Panc1 (cell line): ENCODE measurements around the gene CEMIP. TPM values are rescaled to one million over a fixed set of nuclear protein-coding genes. Genes with fewer than 3 reads are reported as not detected.

Source experiments
- ATAC-seq: fragments of 200-7000 bp; cut with Tn5 transposase; 2 replicates; pipeline ENCODE4 v1.9.1; 2020; ENCODE audit warnings: mild to moderate bottlenecking, moderate library complexity
- BruUV-seq: library from RNA; stranded (reverse); fragments of 400-500 nt; replicated peaks from 2 replicates; lab custom pipeline; 2021; lab: Mats Ljungman, UMichigan
- CTCF ChIA-PET: fragments of 300-600 bp; sonication (Branson Sonifier 250); formaldehyde crosslinking; loops from one replicate; lab custom pipeline; 2022; ENCODE audit warnings: antibody characterized with exemption; lab: Charles Lee
- POLR2A ChIA-PET: fragments of 300-600 bp; sonication (Branson Sonifier 250); formaldehyde crosslinking; loops from one replicate; lab custom pipeline; 2022; ENCODE audit warnings: antibody characterized with exemption; lab: Charles Lee
- DNase-seq: peaks from one replicate; pipeline ENCODE4 v3.0.0-alpha.2; 2010; ENCODE audit warnings: low read depth, low spot score
- H3K27ac ChIP-seq: 2 replicates; pipeline ENCODE4 v1.5.1; 2011; ENCODE audit warnings: mild to moderate bottlenecking, low read length, inconsistent platforms
- H3K27me3 ChIP-seq: fragments of 200-500 bp; sonication (Bioruptor generic); 2 replicates; pipeline ENCODE4 v1.6.0; 2014; ENCODE audit warnings: low read length, inconsistent platforms; ENCODE audit not compliant: control insufficient read depth, insufficient read depth
- H3K36me3 ChIP-seq: fragments of 200-500 bp; sonication (Bioruptor generic); 2 replicates; pipeline ENCODE4 v1.5.1; 2014; ENCODE audit warnings: inconsistent platforms, mild to moderate bottlenecking, low read length, moderate library complexity; ENCODE audit not compliant: control insufficient read depth, insufficient read depth
- H3K4me1 ChIP-seq: 2 replicates; pipeline ENCODE4 v1.5.1; 2011; ENCODE audit warnings: inconsistent platforms, mild to moderate bottlenecking, low read length, moderate library complexity; ENCODE audit not compliant: control insufficient read depth, insufficient read depth
- H3K4me3 ChIP-seq, 2 experiments: 2 replicates each; pipeline ENCODE4 v1.5.1; 2011 to 2012; ENCODE audit warnings: low read depth in 2 of 2, low read length in 2 of 2, mild to moderate bottlenecking in 2 of 2, inconsistent platforms in 1 of 2, moderate library complexity in 1 of 2
- H3K9me3 ChIP-seq: fragments of 200-500 bp; sonication (Bioruptor generic); 2 replicates; pipeline ENCODE4 v1.5.1; 2014; ENCODE audit warnings: low read depth, mild to moderate bottlenecking, inconsistent platforms, low read length, moderate library complexity; ENCODE audit not compliant: control insufficient read depth, insufficient read depth
- POLR2AphosphoS5 ChIP-seq: IDR thresholded peaks from 2 replicates; pipeline ENCODE4 v1.6.1; 2012; ENCODE audit warnings: mild to moderate bottlenecking, low read depth, low read length, moderate library complexity
- REST ChIP-seq, 2 experiments: IDR thresholded peaks; 2 replicates each; pipeline ENCODE4 v1.6.1; 2011 to 2012; ENCODE audit warnings: low read depth in 2 of 2, control low read depth in 1 of 2, low read length in 1 of 2, mild to moderate bottlenecking in 1 of 2, moderate library complexity in 1 of 2; ENCODE audit not compliant: insufficient read depth in 1 of 2
- SIN3A ChIP-seq: IDR thresholded peaks from 2 replicates; pipeline ENCODE4 v1.6.1; 2012; ENCODE audit warnings: low read depth, mild to moderate bottlenecking, low read length, moderate library complexity, borderline replicate concordance; ENCODE audit not compliant: insufficient read depth
- TCF7L2 ChIP-seq: IDR thresholded peaks from 2 replicates; pipeline ENCODE4 v1.6.1; 2011; ENCODE audit warnings: mild to moderate bottlenecking, low read depth, low read length, inconsistent platforms
- in situ Hi-C: cut with HindIII; loops from 2 replicates; pipeline ENCODE4 v1.10.0; 2016; ENCODE audit warnings: low sequenced_read_pairs, low pct_unique_long_range_greater_than_20kb
- intact Hi-C: fragments of 100-400 bp; cut with micrococcal nuclease; formaldehyde crosslinking; loops from one replicate; pipeline ENCODE4 v1.10.0; 2022; ENCODE audit not compliant: unreplicated experiment
- total RNA-seq: library from RNA; stranded (reverse); gene quantifications from one replicate; pipeline ENCODE4 v1.2.1, GENCODE V29; 2021; ENCODE audit not compliant: unreplicated experiment
- TF ChIP-seq, protein P1 (sequence below): fragments of 450-650 bp; IDR thresholded peaks from 2 replicates; pipeline ENCODE4 v1.5.1; 2017; ENCODE audit warnings: mild to moderate bottlenecking

Gene CEMIP
- total RNA-seq, 1 experiment from 2014 or later: 0.46 TPM

- Histone ChIP-seq H3K27me3 (peaks cover 7% of the 10 kb centered on the region), H3K4me1 (no peaks in the 10 kb centered on the region), H3K27ac (no peak overlapping the region), H3K9me3 (no peaks in the 10 kb centered on the region), H3K4me3 (no peak overlapping the region), H3K36me3 (no peaks in the 10 kb centered on the region)
- ChIA-PET POLR2A (no interaction called here), CTCF (interaction anchor here (0.6 kb wide), 2 partner anchors 222 to 354 kb away, joined by 6 to 7 read pairs; no protein-coding TSS in a partner anchor)
- ATAC-seq (no peak), DNase-seq (no peak)
- TF ChIP-seq POLR2AphosphoS5 (no peak), SIN3A (no peak), TCF7L2 (no peak), REST (IDR thresholded peaks at IDR 0.05; ENCODE audit: insufficient read depth in 1 of 2, low read depth in 2 of 2, low read length in 1 of 2) (no peak)
- TF ChIP-seq, protein P1, sequence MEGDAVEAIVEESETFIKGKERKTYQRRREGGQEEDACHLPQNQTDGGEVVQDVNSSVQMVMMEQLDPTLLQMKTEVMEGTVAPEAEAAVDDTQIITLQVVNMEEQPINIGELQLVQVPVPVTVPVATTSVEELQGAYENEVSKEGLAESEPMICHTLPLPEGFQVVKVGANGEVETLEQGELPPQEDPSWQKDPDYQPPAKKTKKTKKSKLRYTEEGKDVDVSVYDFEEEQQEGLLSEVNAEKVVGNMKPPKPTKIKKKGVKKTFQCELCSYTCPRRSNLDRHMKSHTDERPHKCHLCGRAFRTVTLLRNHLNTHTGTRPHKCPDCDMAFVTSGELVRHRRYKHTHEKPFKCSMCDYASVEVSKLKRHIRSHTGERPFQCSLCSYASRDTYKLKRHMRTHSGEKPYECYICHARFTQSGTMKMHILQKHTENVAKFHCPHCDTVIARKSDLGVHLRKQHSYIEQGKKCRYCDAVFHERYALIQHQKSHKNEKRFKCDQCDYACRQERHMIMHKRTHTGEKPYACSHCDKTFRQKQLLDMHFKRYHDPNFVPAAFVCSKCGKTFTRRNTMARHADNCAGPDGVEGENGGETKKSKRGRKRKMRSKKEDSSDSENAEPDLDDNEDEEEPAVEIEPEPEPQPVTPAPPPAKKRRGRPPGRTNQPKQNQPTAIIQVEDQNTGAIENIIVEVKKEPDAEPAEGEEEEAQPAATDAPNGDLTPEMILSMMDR: no peak
- no TSS peak for BruUV-seq
- intact Hi-C loops (no loop called here), in situ Hi-C loops (no loop called here)
Measured at GRCh38 chr15:80822676-80823075, 43.5 kb downstream of the CEMIP start.

DNA sequence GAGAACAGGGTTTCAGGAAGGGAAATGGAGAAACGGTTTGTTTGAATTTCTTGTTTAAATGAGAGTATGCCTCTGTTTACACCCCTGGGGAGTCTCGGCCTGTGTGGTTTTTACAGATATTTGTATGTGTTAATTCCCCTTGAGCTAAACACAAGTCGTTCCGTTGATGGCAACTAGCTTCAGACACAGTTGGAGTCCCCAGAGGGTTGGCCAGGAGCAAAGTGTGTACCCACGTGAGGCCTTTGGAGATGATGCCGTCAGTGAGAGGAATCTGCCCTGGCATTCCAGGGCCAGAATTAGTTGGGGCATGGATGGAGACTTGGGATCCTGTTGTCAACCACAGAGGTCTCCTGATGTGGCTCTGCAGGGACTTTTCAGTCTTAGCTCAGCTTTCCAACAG lies 44.0 kb downstream of the CEMIP start:
- peaks cover 2% of the 10 kb centered on the region for H3K27me3 ChIP-seq
- BruUV-seq: no TSS peak
- CTCF ChIA-PET: interaction anchor here (0.6 kb wide), 1 partner anchor 354 kb away, joined by 6 read pairs; no protein-coding TSS in a partner anchor
- H3K36me3 ChIP-seq: no peaks in the 10 kb centered on the region
- no peak for DNase-seq
- intact Hi-C loops: no loop called here
- no peaks in the 10 kb centered on the region for H3K4me1 ChIP-seq
- H3K27ac ChIP-seq: no peak overlapping the region
- POLR2A ChIA-PET: no interaction called here
- no peak overlapping the region for H3K4me3 ChIP-seq
- H3K9me3 ChIP-seq: no peaks in the 10 kb centered on the region
- in situ Hi-C loops: no loop called here
- no peak for ATAC-seq
- TF ChIP-seq TCF7L2: no peak
- TF ChIP-seq, protein P1: no peak
- TF ChIP-seq SIN3A: no peak
- TF ChIP-seq POLR2AphosphoS5: no peak
- TF ChIP-seq REST (IDR thresholded peaks at IDR 0.05; ENCODE audit: insufficient read depth in 1 of 2, low read depth in 2 of 2, low read length in 1 of 2): no peak
